HepG2 (cell line): ENCODE measurements around the gene GNB3. TPM values are rescaled to one million over a fixed set of nuclear protein-coding genes. Genes with fewer than 3 reads are reported as not detected.

Experiments used
- REXO4 ChIP-seq: sonication (generic); formaldehyde crosslinking; IDR thresholded peaks from 2 replicates; pipeline ENCODE4 v1.8.0; 2022; ENCODE audit warnings: missing genetic modification reagents, mild to moderate bottlenecking, borderline replicate concordance
- STAG1 ChIP-seq: sonication (generic); formaldehyde crosslinking; IDR thresholded peaks from 2 replicates; pipeline ENCODE4 v1.4.0; 2020; ENCODE audit warnings: missing genetic modification reagents
- ZNF407 ChIP-seq: sonication (generic); formaldehyde crosslinking; IDR thresholded peaks from one replicate; pipeline ENCODE4 v1.5.1; 2020; ENCODE audit warnings: mild to moderate bottlenecking, missing genetic modification reagents; ENCODE audit errors: not compliant biosample characterization
- polyA plus RNA-seq, 8 experiments: library from polyadenylated mRNA; depleted of rRNA in 3 of 8; stranded (reverse) in 7 of 8; unstranded in 1 of 8; fragments of >200 nt; fragmentation: Illumina TruSeq in 4 of 8; extraction: Trizol in 4 of 8; gene quantifications; 2 replicates each; pipeline versions ENCODE4 v1.2.1 to v1.2.3, GENCODE V29; 2011 to 2016; ENCODE audit warnings: low read depth in 4 of 8, missing spikeins in 1 of 8, mixed read lengths in 1 of 8; ENCODE audit not compliant: insufficient read depth in 1 of 8
- total RNA-seq, 5 experiments: library from RNA; depleted of rRNA; stranded (reverse); fragments of >200 nt; fragmentation: Illumina TruSeq; extraction: Trizol; gene quantifications; 2 replicates each; pipeline ENCODE4 v1.2.3, GENCODE V29; 2016; ENCODE audit warnings: low read depth in 1 of 5

Gene GNB3
- total and polyA plus RNA-seq, 2 of the 13 experiments (the other 11 are each of a cell fraction or from before 2014, with no cell fraction given), result 1.3 to 3.6 TPM

- TF ChIP-seq ZNF407, result no peak
- TF ChIP-seq STAG1, result no peak
- TF ChIP-seq REXO4 (CRISPR knock-in tag), result no peak
Measured at GRCh38 chr12:6868211-6869048, 27.7 kb downstream of the GNB3 start (continued).
